Lower leg skin (tissue), 4 donors: ENCODE measurements around the gene TET2. TPM values are rescaled to one million over a fixed set of nuclear protein-coding genes. Genes with fewer than 3 reads are reported as not detected.

Experiments used
- DNase-seq, 2 donors: peaks; one replicate each; pipeline ENCODE4 v3.0.0-alpha.2; 2019; ENCODE audit warnings: low spot score in 2 of 2
- H3K4me3 ChIP-seq: fragments of 200-600 bp; sonication (generic); 2 replicates; pipeline ENCODE4 v1.5.1; 2017; ENCODE audit warnings: mild to moderate bottlenecking, low read depth; ENCODE audit not compliant: poor library complexity, severe bottlenecking
- CTCF ChIP-seq, 3 donors: fragments of 450-650 bp; IDR thresholded peaks; one replicate each; pipeline ENCODE4 v1.5.1; 2016; ENCODE audit warnings: antibody characterized with exemption in 3 of 3, mild to moderate bottlenecking in 3 of 3, moderate library complexity in 2 of 3
- POLR2A ChIP-seq, 2 donors: fragments of 450-650 bp; IDR thresholded peaks; one replicate each; pipeline ENCODE4 v1.6.1; 2016 to 2017; ENCODE audit warnings: antibody characterized with exemption in 2 of 2, mild to moderate bottlenecking in 1 of 2, moderate library complexity in 1 of 2
- WGBS, 2 donors: methylation state at CpG; one replicate each; pipeline ENCODE4 v1.1.5; 2018; 5-methylcytosine and 5-hydroxymethylcytosine counted together
- intact Hi-C: fragments of 100-400 bp; cut with DNase I; formaldehyde crosslinking; loops from one replicate; pipeline ENCODE4 v1.15.0; 2023; ENCODE audit warnings: low total_unique reads
- total RNA-seq, 4 donors: library from RNA; depleted of rRNA; stranded (reverse); fragments of >200 nt; gene quantifications; one replicate each; pipeline ENCODE4 v1.1.0, GENCODE V29; 2016

Gene TET2
- total RNA-seq, 4 donors from 2014 or later, result 31.0 to 36.0 (median 32.8) TPM

GRCh38 chr4:105193536-105193935, 46.9 kb downstream of the TET2 start:
- TF ChIP-seq CTCF (IDR thresholded peaks at IDR 0.05) (no peak), POLR2A (IDR thresholded peaks at IDR 0.05) (no peak)
- H3K4me3 ChIP-seq, result no peak overlapping the region
- WGBS, 2 donors, result 84 to 93% methylated on average over 3 of the region's 3 CpGs
- DNase-seq, result no peak
- intact Hi-C loops, result no loop called here

- TF ChIP-seq POLR2A (IDR thresholded peaks at IDR 0.05), result no peak
- TF ChIP-seq CTCF (IDR thresholded peaks at IDR 0.05), result no peak
- H3K4me3 ChIP-seq, result no peak overlapping the region
- no peak for DNase-seq
- intact Hi-C loops, result no loop called here
Measured at GRCh38 chr4:105194328-105195231, 47.9 kb downstream of the TET2 start.

GRCh38 chr4:105196523-105197145, 50.0 kb downstream of the TET2 start:
- 74 to 78% methylated on average over 5 of the region's 5 CpGs for WGBS, 2 donors
- no peak overlapping the region for H3K4me3 ChIP-seq
- TF ChIP-seq POLR2A (IDR thresholded peaks at IDR 0.05) (no peak), CTCF (IDR thresholded peaks at IDR 0.05) (no peak)
- intact Hi-C loops, result no loop called here
- no peak for DNase-seq

- intact Hi-C loops, result no loop called here
- no peak for TF ChIP-seq CTCF (IDR thresholded peaks at IDR 0.05)
- TF ChIP-seq POLR2A (IDR thresholded peaks at IDR 0.05), result no peak
- 82 to 88% methylated on average over 3 of the region's 3 CpGs for WGBS, 2 donors
- no peak overlapping the region for H3K4me3 ChIP-seq
- DNase-seq, result no peak
Measured at GRCh38 chr4:105197777-105198176, 51.1 kb downstream of the TET2 start.

- no peak for DNase-seq
- TF ChIP-seq CTCF (IDR thresholded peaks at IDR 0.05) (no peak), POLR2A (IDR thresholded peaks at IDR 0.05) (no peak)
- H3K4me3 ChIP-seq, result no peak overlapping the region
- intact Hi-C loops, result no loop called here
- 73 to 80% methylated on average over 2 of the region's 2 CpGs for WGBS, 2 donors
Measured at GRCh38 chr4:105198541-105198940, 51.9 kb downstream of the TET2 start.
